Spleen (tissue), 7 donors: ENCODE measurements around the gene COL5A2.

Experiments used
- CTCF ChIP-seq, 11 experiments: fragments of 200-600 bp in 7 of 11; fragments of 450-650 bp in 4 of 11; sonication (generic) in 4 of 11; IDR thresholded peaks in 8 of 11; conservative IDR thresholded peaks in 3 of 11; 1 replicate in 7 of 11; 2 replicates in 4 of 11; pipeline versions ENCODE4 v1.4.0 to v1.8.0; 2016 to 2021; ENCODE audit warnings: antibody characterized with exemption in 11 of 11, inconsistent platforms in 4 of 11, mild to moderate bottlenecking in 1 of 11
- POLR2AphosphoS5 ChIP-seq, 3 donors: sonication (generic); formaldehyde crosslinking; IDR thresholded peaks; one replicate each; pipeline ENCODE4 v1.5.1; 2017; ENCODE audit warnings: antibody characterized with exemption in 3 of 3
- donor health status: DM: no; HTN: no; CAD: no; lungs with moderate emphysema.
- donor health status: DM: no; HTN: no; CAD: no.
- donor health status: DM: no; HTN: no; CAD: no.

- TF ChIP-seq CTCF (IDR thresholded peaks at IDR 0.05 in 8 of 11, conservative IDR thresholded peaks at IDR 0.05 in 3 of 11) (no peak), POLR2AphosphoS5 (IDR thresholded peaks at IDR 0.05) (no peak)
Measured at GRCh38 chr2:189221811-189222467, 42.4 kb upstream of the COL5A2 start.
